GM21528 (cell line): ENCODE data around the gene TMEM87B.

Experiments used
- ATAC-seq: cut with Tn5 transposase; IDR thresholded peaks from one replicate; pipeline ENCODE4 v1.9.1; 2021; ENCODE audit warnings: mild to moderate bottlenecking, moderate library complexity; ENCODE audit not compliant: unreplicated experiment, low FRiP score

Gene TMEM87B

GRCh38 chr2:112163541-112163981 is 108.5 kb downstream of the TMEM87B start:
- ATAC-seq = no peak

- no peak for ATAC-seq
Observed at GRCh38 chr2:112164876-112165275, 109.8 kb downstream of the TMEM87B start.

- no peak for ATAC-seq
Observed at GRCh38 chr2:112165296-112165695, 110.2 kb downstream of the TMEM87B start.

- ATAC-seq = no peak
Observed at GRCh38 chr2:112166806-112167499, 111.9 kb downstream of the TMEM87B start.

- no peak for ATAC-seq
Observed at GRCh38 chr2:112168422-112169124, 113.5 kb downstream of the TMEM87B start.
